GM12873 (cell line): ENCODE results near the gene BCAS3.

Experiments
- CTCF ChIP-seq: IDR thresholded peaks from 2 replicates; pipeline ENCODE4 v1.5.1; 2012; ENCODE audit warnings: low read depth, mild to moderate bottlenecking, moderate library complexity, low read length, control low read depth; ENCODE audit not compliant: insufficient read depth; ENCODE audit errors: missing control alignments

Gene BCAS3

GRCh38 chr17:61411261-61412142 lies 733.9 kb downstream of the BCAS3 start:
- TF ChIP-seq CTCF, result no peak

- peak; percentile 88 for TF ChIP-seq CTCF
Measured at GRCh38 chr17:61412143-61412859, 734.6 kb downstream of the BCAS3 start.

DNA sequence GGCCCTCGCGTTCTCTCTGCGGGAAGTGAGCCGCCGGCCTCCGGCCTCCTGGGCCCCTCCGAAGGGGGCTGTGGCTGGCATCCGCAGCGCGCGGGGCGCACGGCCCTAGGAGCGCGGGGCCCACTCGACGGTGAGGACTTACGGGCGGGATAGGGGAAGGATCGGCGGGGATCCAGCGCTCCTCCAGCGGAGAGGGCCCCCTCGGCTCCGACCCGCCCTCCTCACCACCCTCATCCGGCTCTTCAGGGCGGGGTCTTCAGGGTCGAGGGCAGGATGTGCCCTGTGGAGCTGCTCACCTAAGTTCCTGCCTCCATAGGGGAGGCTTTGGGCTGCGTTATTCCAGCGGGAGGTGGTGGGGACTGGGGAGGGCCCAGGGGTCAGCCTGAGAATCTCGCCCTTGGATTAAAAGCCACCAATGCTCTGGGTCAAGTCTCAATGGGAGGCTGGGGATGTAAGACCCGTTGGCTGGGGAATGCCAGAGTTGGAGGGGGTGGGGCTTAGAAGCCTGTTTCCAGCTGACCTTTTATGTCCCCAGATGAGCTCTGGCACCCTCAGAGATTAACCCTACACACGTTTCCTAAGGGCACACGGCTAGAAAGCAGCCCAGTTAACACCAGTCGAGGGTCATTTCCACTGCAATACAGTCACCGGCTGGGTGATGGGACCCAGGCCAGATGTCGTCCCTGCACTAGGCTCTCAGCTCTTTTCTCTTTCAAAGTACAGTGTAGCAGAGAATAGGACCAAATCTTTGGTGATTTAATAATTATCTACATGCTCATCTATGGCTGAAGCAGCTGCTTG lies 735.4 kb downstream of the BCAS3 start:
- TF ChIP-seq CTCF, result no peak

DNA sequence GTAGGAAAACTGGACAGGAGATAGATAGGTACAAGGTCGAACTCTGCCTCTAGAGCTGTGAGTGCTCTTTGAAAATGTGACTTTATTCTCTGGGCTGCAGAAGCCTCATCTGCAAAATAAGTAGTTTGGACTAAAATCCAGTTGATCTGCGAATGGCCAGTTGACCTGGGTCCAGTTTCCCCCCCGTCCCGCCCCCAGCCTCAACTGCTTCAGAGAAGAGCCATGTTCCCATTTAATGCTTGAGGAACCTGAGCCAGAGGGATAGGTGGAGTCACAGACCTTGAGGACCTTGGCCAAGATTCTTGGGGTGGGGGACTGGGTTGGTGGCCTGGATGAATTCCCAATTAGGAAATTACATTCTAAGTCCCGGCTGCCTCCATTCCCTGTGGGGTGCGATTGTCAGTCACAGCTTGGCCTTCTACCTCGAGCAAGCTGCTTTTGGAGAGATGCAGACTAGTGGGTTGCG lies 736.0 kb downstream of the BCAS3 start:
- TF ChIP-seq CTCF, result no peak

GRCh38 chr17:61414141-61414935 lies 736.7 kb downstream of the BCAS3 start:
- TF ChIP-seq CTCF, result no peak

- TF ChIP-seq CTCF, result no peak
Measured at GRCh38 chr17:61414936-61415251, 737.2 kb downstream of the BCAS3 start.
